ENCODE data around the gene NRG3.

Gene NRG3

GRCh38 chr10:81876253-81877077 is 1.5 kb downstream of the NRG3 start:
- ChIA-PET CTCF (no interaction called here), POLR2A (no interaction called here)
- no peak for TF ChIP-seq CTCF (IDR thresholded peaks at IDR 0.05; ENCODE audit: control extremely low read depth, extremely low read depth, low read depth, missing control alignments)
- DNase-seq (ENCODE audit: extremely low spot score), result peak; percentile 6

GRCh38 chr10:81877596-81877995 is 2.6 kb downstream of the NRG3 start:
- ChIA-PET POLR2A (no interaction called here), CTCF (no interaction called here)
- TF ChIP-seq CTCF (IDR thresholded peaks at IDR 0.05; ENCODE audit: control extremely low read depth, extremely low read depth, low read depth, missing control alignments), result no peak
- no peak for DNase-seq (ENCODE audit: extremely low spot score)

- ChIA-PET CTCF (no interaction called here), POLR2A (no interaction called here)
- no peak for DNase-seq (ENCODE audit: extremely low spot score)
- no peak for TF ChIP-seq CTCF (IDR thresholded peaks at IDR 0.05; ENCODE audit: control extremely low read depth, extremely low read depth, low read depth, missing control alignments)
Observed at GRCh38 chr10:81882011-81882410, 7.0 kb downstream of the NRG3 start.

GRCh38 chr10:81884856-81885255 is 9.9 kb downstream of the NRG3 start:
- TF ChIP-seq CTCF (IDR thresholded peaks at IDR 0.05; ENCODE audit: control extremely low read depth, extremely low read depth, low read depth, missing control alignments), result no peak
- POLR2A ChIA-PET, result no interaction called here
- no peak for DNase-seq (ENCODE audit: extremely low spot score)
- CTCF ChIA-PET, result interaction anchor here (1.5 kb wide), 1 partner anchor 17 kb away, joined by 3 read pairs; no protein-coding TSS in a partner anchor

- no peak for DNase-seq (ENCODE audit: extremely low spot score)
- no peak for TF ChIP-seq CTCF (IDR thresholded peaks at IDR 0.05; ENCODE audit: control extremely low read depth, extremely low read depth, low read depth, missing control alignments)
- ChIA-PET CTCF (no interaction called here), POLR2A (no interaction called here)
Observed at GRCh38 chr10:81885491-81885890, 10.5 kb downstream of the NRG3 start.

- POLR2A ChIA-PET, result no interaction called here
- CTCF ChIA-PET, result no interaction called here
- no peak for DNase-seq (ENCODE audit: extremely low spot score)
- no peak for TF ChIP-seq CTCF (IDR thresholded peaks at IDR 0.05; ENCODE audit: control extremely low read depth, extremely low read depth, low read depth, missing control alignments)
Observed at GRCh38 chr10:81886939-81887338, 11.9 kb downstream of the NRG3 start.

All from GM10248 (cell line).